HepG2 (cell line): ENCODE data around the gene COL13A1. TPM values are rescaled to one million over a fixed set of nuclear protein-coding genes. Genes with fewer than 3 reads are reported as not detected.

ENCODE experiments used
- ATAC-seq: fragments of 200-7000 bp; cut with Tn5 transposase; 3 replicates; pipeline ENCODE4 v1.9.1; 2020; ENCODE audit warnings: mild to moderate bottlenecking, moderate library complexity
- BruUV-seq: library from RNA; stranded (reverse); fragments of 400-500 nt; replicated peaks from 2 replicates; lab custom pipeline; 2021; lab: Mats Ljungman, UMichigan
- CTCF ChIA-PET: fragments of 300-600 bp; formaldehyde crosslinking; extraction: SDS; loops from one replicate; lab custom pipeline; 2021; ENCODE audit warnings: low total read pairs, inconsistent platforms, low intra/inter-chr PET ratio; lab: Yijun Ruan, JAX
- POLR2A ChIA-PET: fragments of 350-600 bp; sonication (Branson Sonifier 250); formaldehyde crosslinking; loops from one replicate; lab custom pipeline; 2020; ENCODE audit warnings: antibody characterized with exemption, inconsistent platforms; lab: Yijun Ruan, JAX
- DNase-seq: peaks from one replicate; pipeline ENCODE4 v3.0.0-alpha.2; 2015; ENCODE audit warnings: low spot score
- FAIRE-seq: peaks from 3 replicates; lab custom pipeline; 2011; peaks lifted over from hg19 to GRCh38; lab: Jason Lieb, UNC
- H2AFZ ChIP-seq: one replicate; pipeline ENCODE4 v1.6.1; 2011; ENCODE audit warnings: low read length, inconsistent platforms
- H3K27ac ChIP-seq: fragments of 300-600 bp; 3 replicates; pipeline ENCODE4 v1.8.0; 2011; ENCODE audit warnings: mixed run types, mild to moderate bottlenecking, mixed read lengths, low read length, inconsistent platforms; ENCODE audit not compliant: insufficient read depth; ENCODE audit errors: extremely low read length
- H3K27me3 ChIP-seq, 2 experiments: fragments of 200-600 bp in 1 of 2; 2 replicates in 1 of 2; 3 replicates in 1 of 2; pipeline versions ENCODE4 v1.6.0 to v1.8.0; 2011; ENCODE audit warnings: low read length in 2 of 2, mild to moderate bottlenecking in 2 of 2, moderate library complexity in 2 of 2, inconsistent platforms in 1 of 2; ENCODE audit not compliant: insufficient read depth in 2 of 2, control insufficient read depth in 1 of 2
- H3K36me3 ChIP-seq, 2 experiments: fragments of 200-600 bp in 1 of 2; replicated peaks in 1 of 2; 2 replicates in 1 of 2; 3 replicates in 1 of 2; pipeline versions ENCODE4 v1.5.1 to v1.8.0; 2011; ENCODE audit warnings: low read length in 2 of 2, inconsistent platforms in 1 of 2; ENCODE audit not compliant: insufficient read depth in 2 of 2, control insufficient read depth in 1 of 2
- H3K4me1 ChIP-seq: 2 replicates; pipeline ENCODE4 v1.5.1; 2012; ENCODE audit warnings: low read length, inconsistent platforms; ENCODE audit not compliant: insufficient read depth
- H3K4me2 ChIP-seq: 2 replicates; pipeline ENCODE4 v1.6.0; 2011; ENCODE audit warnings: low read depth, low read length, inconsistent platforms
- H3K4me3 ChIP-seq, 3 experiments: fragments of 200-600 bp in 1 of 3; sonication (generic), shearing (Covaris generic) in 1 of 3; replicated peaks in 1 of 3; 2 replicates each; pipeline ENCODE4 v1.5.1; 2011 to 2016; ENCODE audit warnings: low read length in 3 of 3, inconsistent platforms in 2 of 3, low read depth in 2 of 3, mild to moderate bottlenecking in 2 of 3, control low read depth in 1 of 3, mixed read lengths in 1 of 3; ENCODE audit not compliant: insufficient read depth in 1 of 3
- H3K79me2 ChIP-seq: one replicate; pipeline ENCODE4 v1.6.1; 2011; ENCODE audit warnings: low read length, inconsistent platforms; ENCODE audit not compliant: insufficient read depth
- H3K9ac ChIP-seq: 2 replicates; pipeline ENCODE4 v1.6.0; 2011; ENCODE audit warnings: mild to moderate bottlenecking, low read depth, low read length, inconsistent platforms; ENCODE audit not compliant: insufficient read depth
- H3K9me3 ChIP-seq: 2 replicates; pipeline ENCODE4 v1.5.1; 2012; ENCODE audit warnings: mild to moderate bottlenecking, low read length
- H4K20me1 ChIP-seq: 2 replicates; pipeline ENCODE4 v1.6.0; 2011; ENCODE audit warnings: inconsistent platforms, mild to moderate bottlenecking, low read length, moderate library complexity; ENCODE audit not compliant: insufficient read depth
- CAMTA2 ChIP-seq: sonication (generic); formaldehyde crosslinking; IDR thresholded peaks from 2 replicates; pipeline ENCODE4 v1.4.0; 2020; ENCODE audit warnings: mild to moderate bottlenecking, missing genetic modification reagents, borderline replicate concordance
- CEBPB ChIP-seq: IDR thresholded peaks from 2 replicates; pipeline ENCODE4 v1.6.1; 2011; ENCODE audit warnings: low read depth, low read length, improper control_type of control experiment, borderline replicate concordance
- CHD2 ChIP-seq: IDR thresholded peaks from 2 replicates; pipeline ENCODE4 v1.6.1; 2011; ENCODE audit warnings: low read depth, low read length, improper control_type of control experiment
- E2F2 ChIP-seq: sonication (generic); formaldehyde crosslinking; IDR thresholded peaks from 2 replicates; pipeline ENCODE4 v1.4.0; 2020; ENCODE audit warnings: missing genetic modification reagents, borderline replicate concordance
- SAFB2 ChIP-seq: sonication (generic); formaldehyde crosslinking; IDR thresholded peaks from 2 replicates; pipeline ENCODE4 v1.5.1; 2020; ENCODE audit warnings: missing genetic modification reagents, low read depth, mild to moderate bottlenecking, borderline replicate concordance
- SRSF4 ChIP-seq: fragments of 200-400 bp; formaldehyde crosslinking; IDR thresholded peaks from one replicate; pipeline ENCODE4 v1.6.1; 2018; ENCODE audit warnings: mild to moderate bottlenecking, low read depth, low read length, moderate library complexity; ENCODE audit not compliant: poor library complexity, severe bottlenecking
- TAF1 ChIP-seq: sonication (generic); formaldehyde crosslinking; IDR thresholded peaks from 2 replicates; pipeline ENCODE4 v1.4.0; 2020; ENCODE audit warnings: missing genetic modification reagents
- TBX3 ChIP-seq: fragments of 450-650 bp; IDR thresholded peaks from 2 replicates; pipeline ENCODE4 v1.6.1; 2017; ENCODE audit warnings: antibody characterized with exemption, mild to moderate bottlenecking, inconsistent platforms, borderline replicate concordance
- TGIF2 ChIP-seq: IDR thresholded peaks from 2 replicates; pipeline ENCODE4 v1.6.1; 2016; ENCODE audit warnings: control low read depth, missing compliant biosample characterization
- ZNF282 ChIP-seq: fragments of 450-650 bp; IDR thresholded peaks from 2 replicates; pipeline ENCODE4 v1.6.1; 2018; ENCODE audit not compliant: partially characterized antibody
- ZNF329 ChIP-seq: sonication (generic); formaldehyde crosslinking; IDR thresholded peaks from 2 replicates; pipeline ENCODE4 v1.9.0; 2021; ENCODE audit warnings: low read depth, mild to moderate bottlenecking, missing genetic modification reagents
- ZNF512B ChIP-seq: sonication (generic); formaldehyde crosslinking; IDR thresholded peaks from 2 replicates; pipeline ENCODE4 v1.5.1; 2020; ENCODE audit warnings: missing genetic modification reagents, mild to moderate bottlenecking, borderline replicate concordance
- ZNF749 ChIP-seq: sonication (generic); formaldehyde crosslinking; IDR thresholded peaks from 2 replicates; pipeline ENCODE4 v1.8.0; 2022; ENCODE audit warnings: mild to moderate bottlenecking, missing genetic modification reagents, moderate library complexity, borderline replicate concordance
- ZNF761 ChIP-seq: sonication (generic); formaldehyde crosslinking; conservative IDR thresholded peaks from 2 replicates; pipeline ENCODE4 v1.4.0; 2020; ENCODE audit warnings: mild to moderate bottlenecking, missing genetic modification reagents
- WGBS: methylation state at CpG from one replicate; pipeline ENCODE4 v1.1.6; 2017; ENCODE audit warnings: low lambda C conversion rate; 5-methylcytosine and 5-hydroxymethylcytosine counted together
- in situ Hi-C: cut with HindIII; loops from 2 replicates; pipeline ENCODE4 v1.10.0; 2017; ENCODE audit warnings: low pct_unique_long_range_greater_than_20kb; ENCODE audit not compliant: extremely low pct_ligation_motif_present
- intact Hi-C: fragments of 100-400 bp; cut with micrococcal nuclease; formaldehyde crosslinking; loops from one replicate; pipeline ENCODE4 v1.10.0; 2022; ENCODE audit not compliant: unreplicated experiment
- polyA plus RNA-seq, 8 experiments: library from polyadenylated mRNA; depleted of rRNA in 3 of 8; stranded (reverse) in 7 of 8; unstranded in 1 of 8; fragments of >200 nt; fragmentation: Illumina TruSeq in 4 of 8; extraction: Trizol in 4 of 8; gene quantifications; 2 replicates each; pipeline versions ENCODE4 v1.2.1 to v1.2.3, GENCODE V29; 2011 to 2016; ENCODE audit warnings: low read depth in 4 of 8, missing spikeins in 1 of 8, mixed read lengths in 1 of 8; ENCODE audit not compliant: insufficient read depth in 1 of 8
- total RNA-seq, 5 experiments: library from RNA; depleted of rRNA; stranded (reverse); fragments of >200 nt; fragmentation: Illumina TruSeq; extraction: Trizol; gene quantifications; 2 replicates each; pipeline ENCODE4 v1.2.3, GENCODE V29; 2016; ENCODE audit warnings: low read depth in 1 of 5
- TF ChIP-seq, protein P1 (sequence below): sonication (generic); formaldehyde crosslinking; IDR thresholded peaks from 2 replicates; pipeline ENCODE4 v1.5.1; 2020; ENCODE audit warnings: mild to moderate bottlenecking, missing genetic modification reagents, borderline replicate concordance
- TF ChIP-seq, protein P2 (sequence below): sonication (generic); formaldehyde crosslinking; IDR thresholded peaks from 2 replicates; pipeline ENCODE4 v1.8.1; 2022; ENCODE audit warnings: mild to moderate bottlenecking, missing genetic modification reagents

Gene COL13A1
- total and polyA plus RNA-seq, 2 of the 13 experiments (the other 11 are each of a cell fraction or from before 2014, with no cell fraction given) = 0.07 TPM; not detected in 1

GRCh38 chr10:69892406-69892805 lies 90.7 kb downstream of the COL13A1 start:
- intact Hi-C loops = no loop called here
- Histone ChIP-seq H3K27ac (no peak overlapping the region), H3K4me1 (no peaks in the 10 kb centered on the region), H3K4me2 (no peak overlapping the region), H3K79me2 (no peaks in the 10 kb centered on the region), H3K9ac (no peak overlapping the region), H3K36me3 (no peaks in the 10 kb centered on the region), H3K27me3 (peaks cover 3 to 34% of the 10 kb centered on the region in 2 experiments; a peak in 3 of 5 replicates), H3K4me3 (no peak overlapping the region), H4K20me1 (no peaks in the 10 kb centered on the region), H3K9me3 (no peaks in the 10 kb centered on the region), H2AFZ (no peak overlapping the region)
- WGBS = 34% methylated on average over 5 of the region's 7 CpGs
- POLR2A ChIA-PET = no interaction called here
- DNase-seq (no peak), ATAC-seq (no peak), FAIRE-seq (no peak)
- BruUV-seq = no TSS peak
- in situ Hi-C loops = no loop called here
- CTCF ChIA-PET = no interaction called here
- no peak for TF ChIP-seq CAMTA2 (CRISPR knock-in tag)
- TF ChIP-seq, protein P1, sequence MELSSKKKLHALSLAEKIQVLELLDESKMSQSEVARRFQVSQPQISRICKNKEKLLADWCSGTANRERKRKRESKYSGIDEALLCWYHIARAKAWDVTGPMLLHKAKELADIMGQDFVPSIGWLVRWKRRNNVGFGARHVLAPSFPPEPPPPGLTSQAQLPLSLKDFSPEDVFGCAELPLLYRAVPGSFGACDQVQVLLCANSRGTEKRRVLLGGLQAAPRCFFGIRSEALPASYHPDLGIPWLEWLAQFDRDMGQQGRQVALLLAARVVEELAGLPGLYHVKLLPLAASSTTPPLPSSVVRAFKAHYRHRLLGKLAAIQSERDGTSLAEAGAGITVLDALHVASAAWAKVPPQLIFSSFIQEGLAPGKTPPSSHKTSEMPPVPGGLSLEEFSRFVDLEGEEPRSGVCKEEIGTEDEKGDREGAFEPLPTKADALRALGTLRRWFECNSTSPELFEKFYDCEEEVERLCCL (CRISPR knock-in tag) = no peak
- no peak for TF ChIP-seq TBX3
- TF ChIP-seq ZNF749 (CRISPR knock-in tag) = no peak
- TF ChIP-seq, protein P2, sequence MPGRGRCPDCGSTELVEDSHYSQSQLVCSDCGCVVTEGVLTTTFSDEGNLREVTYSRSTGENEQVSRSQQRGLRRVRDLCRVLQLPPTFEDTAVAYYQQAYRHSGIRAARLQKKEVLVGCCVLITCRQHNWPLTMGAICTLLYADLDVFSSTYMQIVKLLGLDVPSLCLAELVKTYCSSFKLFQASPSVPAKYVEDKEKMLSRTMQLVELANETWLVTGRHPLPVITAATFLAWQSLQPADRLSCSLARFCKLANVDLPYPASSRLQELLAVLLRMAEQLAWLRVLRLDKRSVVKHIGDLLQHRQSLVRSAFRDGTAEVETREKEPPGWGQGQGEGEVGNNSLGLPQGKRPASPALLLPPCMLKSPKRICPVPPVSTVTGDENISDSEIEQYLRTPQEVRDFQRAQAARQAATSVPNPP (CRISPR knock-in tag) = no peak
- TF ChIP-seq CEBPB = no peak
- TF ChIP-seq SRSF4 = no peak
- no peak for TF ChIP-seq ZNF512B (CRISPR knock-in tag)
- no peak for TF ChIP-seq SAFB2
- TF ChIP-seq ZNF761 = no peak
- TF ChIP-seq ZNF329 (CRISPR knock-in tag) = no peak
- no peak for TF ChIP-seq TAF1 (CRISPR knock-in tag)
- TF ChIP-seq ZNF282 = no peak
- TF ChIP-seq E2F2 (CRISPR knock-in tag) = no peak
- TF ChIP-seq CHD2 = no peak
- no peak for TF ChIP-seq TGIF2
